Liver (tissue), 9 donors: ENCODE results near the gene POLR3A. TPM values are rescaled to one million over a fixed set of nuclear protein-coding genes. Genes with fewer than 3 reads are reported as not detected.

Experiments used
- DNase-seq: peaks from one replicate; pipeline ENCODE4 v3.0.0-alpha.2; 2017; ENCODE audit warnings: low spot score
- H3K27ac ChIP-seq, 2 donors: one replicate each; pipeline ENCODE4 v1.7.0; 2013; ENCODE audit warnings: inconsistent platforms in 2 of 2, low read length in 2 of 2, control low read depth in 1 of 2, low read depth in 1 of 2, mild to moderate bottlenecking in 1 of 2
- H3K27me3 ChIP-seq, 4 donors: one replicate each; pipeline versions ENCODE4 v1.6.1 to v1.7.0; 2013; ENCODE audit warnings: low read length in 3 of 4, inconsistent platforms in 1 of 4, mild to moderate bottlenecking in 1 of 4, moderate library complexity in 1 of 4; ENCODE audit not compliant: control insufficient read depth in 4 of 4, insufficient read depth in 4 of 4
- H3K36me3 ChIP-seq, 4 donors: one replicate each; pipeline versions ENCODE4 v1.6.1 to v1.7.0; 2013; ENCODE audit warnings: low read length in 3 of 4, mild to moderate bottlenecking in 3 of 4, low read depth in 1 of 4, moderate library complexity in 1 of 4; ENCODE audit not compliant: control insufficient read depth in 4 of 4, insufficient read depth in 3 of 4
- H3K4me1 ChIP-seq, 4 donors: one replicate each; pipeline versions ENCODE4 v1.6.1 to v1.7.0; 2013; ENCODE audit warnings: low read length in 3 of 4, mild to moderate bottlenecking in 3 of 4, moderate library complexity in 1 of 4; ENCODE audit not compliant: control insufficient read depth in 4 of 4, insufficient read depth in 4 of 4
- H3K4me3 ChIP-seq, 3 donors: one replicate each; pipeline versions ENCODE4 v1.6.1 to v1.7.0; 2013; ENCODE audit warnings: low read length in 3 of 3, control low read depth in 1 of 3, low read depth in 1 of 3, mild to moderate bottlenecking in 1 of 3
- H3K9ac ChIP-seq, 2 donors: one replicate each; pipeline ENCODE4 v1.7.0; 2013; ENCODE audit warnings: low read length in 2 of 2, mild to moderate bottlenecking in 2 of 2, moderate library complexity in 2 of 2, control low read depth in 1 of 2, low read depth in 1 of 2
- H3K9me3 ChIP-seq, 4 donors: one replicate each; pipeline versions ENCODE4 v1.6.1 to v1.7.0; 2013; ENCODE audit warnings: low read length in 3 of 4; ENCODE audit not compliant: control insufficient read depth in 4 of 4
- CTCF ChIP-seq: fragments of 150-350 bp; IDR thresholded peaks from 2 replicates; pipeline ENCODE4 v1.5.1; 2017; ENCODE audit warnings: improper control_type of control experiment, low read depth, low read length; ENCODE audit not compliant: missing input control
- EGR1 ChIP-seq, 2 donors: IDR thresholded peaks; 2 replicates each; pipeline ENCODE4 v1.6.1; 2016 to 2018; ENCODE audit warnings: antibody characterized with exemption in 2 of 2, low read depth in 2 of 2
- FOXA1 ChIP-seq: IDR thresholded peaks from 2 replicates; pipeline ENCODE4 v1.6.1; 2016; ENCODE audit warnings: antibody characterized with exemption
- FOXA2 ChIP-seq: IDR thresholded peaks from 2 replicates; pipeline ENCODE4 v1.6.1; 2016; ENCODE audit warnings: antibody characterized with exemption
- GABPA ChIP-seq, 2 donors: IDR thresholded peaks in 1 of 2; conservative IDR thresholded peaks in 1 of 2; 2 replicates each; pipeline ENCODE4 v1.6.1; 2016; ENCODE audit warnings: antibody characterized with exemption in 2 of 2, mild to moderate bottlenecking in 1 of 2, moderate library complexity in 1 of 2
- HNF4A ChIP-seq, 2 donors: conservative IDR thresholded peaks; 2 replicates each; pipeline ENCODE4 v1.6.1; 2016; ENCODE audit warnings: antibody characterized with exemption in 2 of 2, mild to moderate bottlenecking in 2 of 2
- HNF4G ChIP-seq: IDR thresholded peaks from 2 replicates; pipeline ENCODE4 v1.6.1; 2016; ENCODE audit warnings: antibody characterized with exemption
- JUND ChIP-seq, 2 donors: IDR thresholded peaks; 2 replicates each; pipeline ENCODE4 v1.6.1; 2016; ENCODE audit warnings: antibody characterized with exemption in 2 of 2
- NR2F2 ChIP-seq: IDR thresholded peaks from 2 replicates; pipeline ENCODE4 v1.6.1; 2016; ENCODE audit warnings: antibody characterized with exemption
- RAD21 ChIP-seq, 2 donors: IDR thresholded peaks; 2 replicates each; pipeline ENCODE4 v1.6.1; 2016; ENCODE audit warnings: antibody characterized with exemption in 2 of 2, mild to moderate bottlenecking in 2 of 2
- REST ChIP-seq: IDR thresholded peaks from 2 replicates; pipeline ENCODE4 v1.6.1; 2016; ENCODE audit warnings: antibody characterized with exemption, mild to moderate bottlenecking
- RXRA ChIP-seq, 2 donors: IDR thresholded peaks; 2 replicates each; pipeline ENCODE4 v1.6.1; 2017 to 2018; ENCODE audit warnings: antibody characterized with exemption in 2 of 2, mild to moderate bottlenecking in 1 of 2
- SP1 ChIP-seq: IDR thresholded peaks from 2 replicates; pipeline ENCODE4 v1.6.1; 2018; ENCODE audit warnings: antibody characterized with exemption, mild to moderate bottlenecking
- TAF1 ChIP-seq: conservative IDR thresholded peaks from 2 replicates; pipeline ENCODE4 v1.6.1; 2016; ENCODE audit warnings: antibody characterized with exemption, mild to moderate bottlenecking
- YY1 ChIP-seq: IDR thresholded peaks from 2 replicates; pipeline ENCODE4 v1.6.1; 2016; ENCODE audit warnings: antibody characterized with exemption, mild to moderate bottlenecking
- ZBTB33 ChIP-seq: IDR thresholded peaks from 2 replicates; pipeline ENCODE4 v1.6.1; 2016; ENCODE audit warnings: antibody characterized with exemption
- WGBS: extraction: QIAGEN DNeasy Blood & Tissue Kit; methylation state at CpG from one replicate; pipeline ENCODE4 v1.1.7; 2013; 5-methylcytosine and 5-hydroxymethylcytosine counted together
- polyA plus RNA-seq, 2 donors: library from polyadenylated mRNA; stranded (reverse) in 1 of 2; unstranded in 1 of 2; fragments of 200-250 nt in 1 of 2; fragments of >200 nt in 1 of 2; fragmentation: Nextera tagmentation in 1 of 2; extraction: Ambion mirVana in 1 of 2; gene quantifications; one replicate each; pipeline versions ENCODE4 v1.2.1 to v1.2.3, GENCODE V29; 2013 to 2015
- total RNA-seq, 2 donors: library from RNA; depleted of rRNA; stranded (reverse); fragments of >200 nt; gene quantifications; one replicate each; pipeline ENCODE4 v1.2.3, GENCODE V29; 2014
- TF ChIP-seq, protein P1 (sequence below): IDR thresholded peaks from 2 replicates; pipeline ENCODE4 v1.6.1; 2016; ENCODE audit warnings: antibody characterized with exemption
- TF ChIP-seq, protein P2 (sequence below): IDR thresholded peaks from 2 replicates; pipeline ENCODE4 v1.6.1; 2016; ENCODE audit warnings: antibody characterized with exemption
- donor health status: healthy.
- donor health status: healthy.
- donor health status: healthy.
- donor health status: healthy.
- donor health status: healthy.

POLR3A gene
- total and polyA plus RNA-seq, 4 donors = 3.2 to 9.6 (median 5.5) TPM

DNA sequence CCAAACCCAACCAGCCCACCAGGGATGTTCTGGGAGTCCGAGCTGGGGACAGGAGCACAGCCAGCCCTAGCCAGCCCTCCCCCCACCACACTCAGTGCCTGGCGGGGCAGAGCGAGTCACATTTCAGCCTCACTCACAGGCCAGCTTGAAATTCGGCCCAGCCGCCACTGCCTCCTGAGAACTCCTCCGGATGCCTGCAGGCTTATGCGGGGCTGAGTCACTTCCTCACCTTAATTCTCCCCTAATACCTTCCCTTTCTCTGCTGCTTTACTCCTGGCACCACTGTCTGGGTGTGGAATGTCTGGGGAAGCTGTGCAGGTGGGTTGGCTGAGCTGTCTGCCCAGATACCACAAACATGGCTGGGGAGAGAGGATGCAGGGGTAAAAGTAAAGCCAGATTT, 80.1 kb downstream of the POLR3A start:
- DNase-seq = no peak

GRCh38 chr10:77946084-77946483, 83.2 kb downstream of the POLR3A start:
- Histone ChIP-seq H3K36me3 (no peaks in the 10 kb centered on the region), H3K9me3 (peaks cover 0 to 5% (median 2%) of the 10 kb centered on the region in 4 donors), H3K4me1 (no peaks in the 10 kb centered on the region), H3K9ac (no peak overlapping the region), H3K4me3 (no peak overlapping the region), H3K27me3 (no peaks in the 10 kb centered on the region), H3K27ac (no peak overlapping the region)
- no peak for DNase-seq
- 59% methylated on average over 2 of the region's 2 CpGs for WGBS
- TF ChIP-seq CTCF = no peak
- no peak for TF ChIP-seq JUND (IDR thresholded peaks at IDR 0.05)
- TF ChIP-seq, protein P1, sequence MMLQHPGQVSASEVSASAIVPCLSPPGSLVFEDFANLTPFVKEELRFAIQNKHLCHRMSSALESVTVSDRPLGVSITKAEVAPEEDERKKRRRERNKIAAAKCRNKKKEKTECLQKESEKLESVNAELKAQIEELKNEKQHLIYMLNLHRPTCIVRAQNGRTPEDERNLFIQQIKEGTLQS = no peak
- TF ChIP-seq FOXA2 = no peak
- TF ChIP-seq EGR1 (IDR thresholded peaks at IDR 0.05; ENCODE audit: low read depth in 2 of 2) = no peak
- TF ChIP-seq FOXA1 = no peak
- no peak for TF ChIP-seq TAF1
- TF ChIP-seq ZBTB33 = no peak
- no peak for TF ChIP-seq HNF4A (conservative IDR thresholded peaks at IDR 0.05)

More for the DNA sequence above, 80.1 kb downstream of the POLR3A start:
- TF ChIP-seq REST (no peak), HNF4A (conservative IDR thresholded peaks at IDR 0.05) (no peak), NR2F2 (no peak), RAD21 (IDR thresholded peaks at IDR 0.05) (no peak), SP1 (no peak), FOXA2 (no peak), HNF4G (no peak), TAF1 (no peak), FOXA1 (no peak), RXRA (IDR thresholded peaks at IDR 0.05) (no peak), ZBTB33 (no peak), GABPA (IDR thresholded peaks at IDR 0.05 in 1 of 2, conservative IDR thresholded peaks at IDR 0.05 in 1 of 2) (no peak), YY1 (no peak), JUND (IDR thresholded peaks at IDR 0.05) (no peak)
- TF ChIP-seq, protein P1 = no peak
- TF ChIP-seq, protein P2, sequence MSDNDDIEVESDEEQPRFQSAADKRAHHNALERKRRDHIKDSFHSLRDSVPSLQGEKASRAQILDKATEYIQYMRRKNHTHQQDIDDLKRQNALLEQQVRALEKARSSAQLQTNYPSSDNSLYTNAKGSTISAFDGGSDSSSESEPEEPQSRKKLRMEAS = no peak
- no peaks in the 10 kb centered on the region for H3K36me3 ChIP-seq
- H3K27ac ChIP-seq = no peak overlapping the region
- 65% methylated on average over 7 of the region's 7 CpGs for WGBS
- H3K4me3 ChIP-seq = no peak overlapping the region
- H3K4me1 ChIP-seq = no peaks in the 10 kb centered on the region
- H3K9ac ChIP-seq = no peak overlapping the region
- H3K9me3 ChIP-seq = peaks cover 3 to 20% (median 7%) of the 10 kb centered on the region in 4 donors
- no peaks in the 10 kb centered on the region for H3K27me3 ChIP-seq
